ENCODE measurements around the gene ZNF717. TPM values are rescaled to one million over a fixed set of nuclear protein-coding genes. Genes with fewer than 3 reads are reported as not detected.

The ZNF717 gene
- total RNA-seq, 6 experiments from 2014 or later: 3.8 to 8.5 (median 8.3) TPM

DNA sequence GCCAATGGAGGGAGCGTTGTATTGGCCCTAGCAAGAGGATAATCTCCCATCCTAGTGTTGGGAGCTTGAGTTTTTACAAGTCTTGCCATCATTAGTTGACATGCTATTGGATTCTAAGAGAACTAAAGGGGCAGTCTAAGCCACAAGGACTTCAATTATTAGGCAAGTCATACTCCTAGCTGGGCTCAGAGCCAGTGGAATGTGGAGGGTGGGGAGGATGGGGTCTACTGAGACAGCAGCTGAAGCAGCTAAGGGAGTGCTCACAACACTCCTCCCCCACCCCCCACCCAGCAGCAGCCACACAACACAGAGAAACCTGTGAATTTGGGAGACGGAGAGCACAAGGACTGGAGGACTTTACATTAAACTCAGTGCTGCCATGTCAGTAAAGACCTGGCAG is 93.3 kb downstream of the ZNF717 start:
- no peak for TF ChIP-seq CTCF (IDR thresholded peaks at IDR 0.05)
- DNase-seq: no peak

DNA sequence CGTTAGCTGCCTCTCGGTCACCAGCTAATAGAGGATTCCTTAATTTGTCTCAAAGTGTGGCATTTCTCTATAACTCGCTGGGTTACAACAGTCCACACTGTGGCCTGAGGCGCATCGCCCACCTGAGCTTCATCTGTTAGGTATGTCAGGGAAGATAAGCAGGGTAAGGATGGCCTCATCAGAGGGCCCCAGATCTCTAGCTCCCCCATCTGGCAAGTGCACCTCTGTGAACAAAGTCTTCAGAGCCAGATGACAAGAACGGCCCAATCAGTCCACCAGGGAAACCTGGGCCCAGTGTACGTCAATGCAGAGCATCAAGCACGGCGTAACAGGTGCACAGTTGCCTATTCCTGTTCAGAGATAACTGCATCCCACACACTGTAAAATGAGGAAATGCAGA is 98.0 kb downstream of the ZNF717 start:
- Mint-ChIP-seq H3K36me3 (ENCODE audit: low read depth) (no peaks in the 10 kb centered on the region; the same call in 1 of the 2 replicates), H3K27me3 (ENCODE audit: insufficient read depth) (no peaks in the 10 kb centered on the region; the same call in 1 of the 2 replicates), H3K27ac (no peak overlapping the region), H3K4me1 (ENCODE audit: low read depth) (no peaks in the 10 kb centered on the region), H3K4me3 (no peak overlapping the region), H3K9me3 (peaks cover 43% of the 10 kb centered on the region)
- DNase-seq: no peak
- no peak for TF ChIP-seq CTCF (IDR thresholded peaks at IDR 0.05)

More for the DNA sequence above, 93.3 kb downstream of the ZNF717 start:
- no peak overlapping the region for H3K27ac Mint-ChIP-seq
- H3K4me1 Mint-ChIP-seq (ENCODE audit: low read depth): no peaks in the 10 kb centered on the region
- peaks cover 29% of the 10 kb centered on the region for H3K9me3 Mint-ChIP-seq
- H3K4me3 Mint-ChIP-seq: no peak overlapping the region
- H3K36me3 Mint-ChIP-seq (ENCODE audit: low read depth): no peaks in the 10 kb centered on the region; the same call in 1 of the 2 replicates
- no peaks in the 10 kb centered on the region for H3K27me3 Mint-ChIP-seq (ENCODE audit: insufficient read depth)

Small RNAs within 50 kb of the gene (microRNA-seq; reads per million reads assigned to microRNA genes)
- gene MIR4273: not detected

Other genes with a start within 250 kb of the ZNF717 start
- not detected for gene FRG2C, start 121.2 kb downstream of the ZNF717 start, total RNA-seq (2021; fragmentation: NEBNext Ultra II Directional; extraction: Animal tissue kit (Norgen Biotek cat#: 25700))